Brain microvascular endothelial cell (primary cell): Measurements from ENCODE around the gene CDC42EP5.
A peak's percentile ranks its signal among the peaks of the same experiment; 100 is the strongest.

ENCODE experiments used
- DNase-seq: peaks from one replicate; pipeline ENCODE4 v3.0.0-alpha.2; 2020
- H3K27ac ChIP-seq: fragments of 250-450 bp; sonication (Bioruptor Pico); 2 replicates; pipeline ENCODE4 v1.5.1; 2020; ENCODE audit warnings: mild to moderate bottlenecking, moderate library complexity
- H3K27me3 ChIP-seq: fragments of 250-450 bp; sonication (Bioruptor Pico); replicated peaks from 2 replicates; pipeline ENCODE4 v1.5.1; 2020; ENCODE audit warnings: mild to moderate bottlenecking
- H3K36me3 ChIP-seq: fragments of 250-450 bp; sonication (Bioruptor Pico); replicated peaks from 2 replicates; pipeline ENCODE4 v1.5.1; 2020; ENCODE audit warnings: mild to moderate bottlenecking
- H3K4me3 ChIP-seq: 2 replicates; pipeline ENCODE4 v1.5.1; 2011; ENCODE audit warnings: low read depth, mild to moderate bottlenecking, control low read depth, low read length, moderate library complexity
- in situ Hi-C: cut with HindIII; loops from 2 replicates; pipeline ENCODE4 v1.10.0; 2017; ENCODE audit warnings: low sequenced_read_pairs, low pct_ligation_motif_present
- TF ChIP-seq, protein P1 (sequence below): IDR thresholded peaks from 2 replicates; pipeline ENCODE4 v1.5.1; 2011; ENCODE audit warnings: low read depth, mild to moderate bottlenecking, moderate library complexity, low read length, control low read depth, inconsistent platforms; ENCODE audit errors: missing control alignments

Gene CDC42EP5

DNA sequence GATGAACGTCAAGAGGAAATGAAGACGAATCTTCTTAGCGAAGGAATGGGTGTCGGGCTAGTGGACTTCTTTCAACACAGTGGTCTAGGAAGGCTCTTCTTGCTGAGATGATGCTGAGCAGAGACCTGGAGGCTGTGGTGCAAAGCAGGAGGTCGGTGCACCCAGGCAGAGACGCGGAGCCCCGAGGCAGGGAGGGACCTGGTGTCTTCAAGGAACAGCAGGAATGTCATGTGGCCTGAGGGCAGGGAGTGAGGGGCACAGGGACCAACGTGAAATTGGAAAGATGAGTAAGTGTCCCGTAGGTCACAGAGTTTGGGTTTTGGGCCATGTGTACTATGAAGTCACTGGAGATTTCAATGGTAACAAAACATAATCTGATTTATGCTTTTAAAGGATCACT, 11.4 kb upstream of the CDC42EP5 start:
- no peak for DNase-seq
- Histone ChIP-seq H3K36me3 (no peaks in the 10 kb centered on the region), H3K27ac (no peak overlapping the region), H3K4me3 (no peak overlapping the region), H3K27me3 (no peaks in the 10 kb centered on the region)
- TF ChIP-seq, protein P1, sequence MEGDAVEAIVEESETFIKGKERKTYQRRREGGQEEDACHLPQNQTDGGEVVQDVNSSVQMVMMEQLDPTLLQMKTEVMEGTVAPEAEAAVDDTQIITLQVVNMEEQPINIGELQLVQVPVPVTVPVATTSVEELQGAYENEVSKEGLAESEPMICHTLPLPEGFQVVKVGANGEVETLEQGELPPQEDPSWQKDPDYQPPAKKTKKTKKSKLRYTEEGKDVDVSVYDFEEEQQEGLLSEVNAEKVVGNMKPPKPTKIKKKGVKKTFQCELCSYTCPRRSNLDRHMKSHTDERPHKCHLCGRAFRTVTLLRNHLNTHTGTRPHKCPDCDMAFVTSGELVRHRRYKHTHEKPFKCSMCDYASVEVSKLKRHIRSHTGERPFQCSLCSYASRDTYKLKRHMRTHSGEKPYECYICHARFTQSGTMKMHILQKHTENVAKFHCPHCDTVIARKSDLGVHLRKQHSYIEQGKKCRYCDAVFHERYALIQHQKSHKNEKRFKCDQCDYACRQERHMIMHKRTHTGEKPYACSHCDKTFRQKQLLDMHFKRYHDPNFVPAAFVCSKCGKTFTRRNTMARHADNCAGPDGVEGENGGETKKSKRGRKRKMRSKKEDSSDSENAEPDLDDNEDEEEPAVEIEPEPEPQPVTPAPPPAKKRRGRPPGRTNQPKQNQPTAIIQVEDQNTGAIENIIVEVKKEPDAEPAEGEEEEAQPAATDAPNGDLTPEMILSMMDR = no peak
- in situ Hi-C loops = no loop called here

GRCh38 chr19:54482889-54483288, 9.8 kb upstream of the CDC42EP5 start:
- H3K4me3 ChIP-seq = no peak overlapping the region
- H3K27me3 ChIP-seq = no peaks in the 10 kb centered on the region
- TF ChIP-seq, protein P1 = no peak
- in situ Hi-C loops = no loop called here
- no peak for DNase-seq
- H3K36me3 ChIP-seq = no peaks in the 10 kb centered on the region
- no peak overlapping the region for H3K27ac ChIP-seq

- TF ChIP-seq, protein P1 = peak; percentile 84
Observed at GRCh38 chr19:54481326-54481930, 8.3 kb upstream of the CDC42EP5 start.

GRCh38 chr19:54480051-54480450, 7.0 kb upstream of the CDC42EP5 start:
- Histone ChIP-seq H3K27ac (no peak overlapping the region), H3K36me3 (no peaks in the 10 kb centered on the region), H3K4me3 (no peak overlapping the region), H3K27me3 (no peaks in the 10 kb centered on the region)
- in situ Hi-C loops = no loop called here
- TF ChIP-seq, protein P1 = no peak
- DNase-seq = no peak

More at GRCh38 chr19:54481326-54481930, 8.3 kb upstream of the CDC42EP5 start:
- no peak for DNase-seq
- Histone ChIP-seq H3K36me3 (no peaks in the 10 kb centered on the region), H3K4me3 (no peak overlapping the region), H3K27ac (no peak overlapping the region), H3K27me3 (no peaks in the 10 kb centered on the region)
- in situ Hi-C loops = no loop called here

GRCh38 chr19:54478677-54479266, 5.7 kb upstream of the CDC42EP5 start:
- H3K36me3 ChIP-seq = no peaks in the 10 kb centered on the region
- DNase-seq = no peak
- no peak overlapping the region for H3K27ac ChIP-seq
- no peaks in the 10 kb centered on the region for H3K27me3 ChIP-seq
- in situ Hi-C loops = no loop called here
- TF ChIP-seq, protein P1 = peak; percentile 78
- H3K4me3 ChIP-seq = no peak overlapping the region

GRCh38 chr19:54477650-54478049, 4.6 kb upstream of the CDC42EP5 start:
- H3K4me3 ChIP-seq = no peak overlapping the region
- in situ Hi-C loops = no loop called here
- H3K36me3 ChIP-seq = no peaks in the 10 kb centered on the region
- TF ChIP-seq, protein P1 = peak; percentile 34
- no peak overlapping the region for H3K27ac ChIP-seq
- DNase-seq = no peak
- no peaks in the 10 kb centered on the region for H3K27me3 ChIP-seq
